ENCODE results near the gene COL8A2. TPM values are rescaled to one million over a fixed set of nuclear protein-coding genes. Genes with fewer than 3 reads are reported as not detected.

The COL8A2 gene
- total RNA-seq, 2 experiments from 2014 or later: 0.07 TPM; not detected in 1

GRCh38 chr1:36053978-36054377 is 71.0 kb downstream of the COL8A2 start:
- H3K4me3 Mint-ChIP-seq: no peak overlapping the region
- no peaks in the 10 kb centered on the region for H3K4me1 Mint-ChIP-seq (ENCODE audit: low read depth)
- CTCF ChIA-PET: interaction anchor here (0.6 kb wide), 1 partner anchor 204 kb away, joined by 4 read pairs; no protein-coding TSS in a partner anchor

DNA sequence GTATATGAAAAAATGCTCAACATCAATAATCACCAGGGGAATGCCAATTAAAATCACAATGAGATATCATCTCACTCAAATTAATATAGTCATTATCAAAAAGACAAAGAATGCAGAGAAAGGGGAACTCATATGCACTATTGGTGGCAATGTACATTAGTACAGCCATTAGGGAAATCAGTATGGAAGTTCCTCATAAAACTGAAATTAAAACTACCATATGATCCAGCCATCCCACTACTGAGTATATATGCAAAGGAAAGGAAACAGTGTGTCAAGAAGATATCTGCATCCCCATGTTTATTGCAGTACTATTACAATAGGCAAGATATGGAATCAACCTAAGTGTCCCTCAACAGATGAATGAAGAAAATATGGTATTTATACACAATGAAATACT is 73.2 kb downstream of the COL8A2 start:
- Mint-ChIP-seq H3K4me3 (no peak overlapping the region), H3K4me1 (ENCODE audit: low read depth) (no peaks in the 10 kb centered on the region), H3K36me3 (ENCODE audit: low read depth) (peaks cover 33% of the 10 kb centered on the region), H3K27ac (no peak overlapping the region), H3K9me3 (peaks cover 1% of the 10 kb centered on the region), H3K27me3 (ENCODE audit: low read depth) (no peaks in the 10 kb centered on the region)
- intact Hi-C loops (cut with micrococcal nuclease): no loop called here
- CTCF ChIA-PET: no interaction called here
- DNase-seq: no peak

More at GRCh38 chr1:36053978-36054377, 71.0 kb downstream of the COL8A2 start:
- DNase-seq: no peak
- Mint-ChIP-seq H3K27ac (no peak overlapping the region), H3K27me3 (ENCODE audit: low read depth) (no peaks in the 10 kb centered on the region), H3K36me3 (ENCODE audit: low read depth) (peaks cover 15% of the 10 kb centered on the region), H3K9me3 (no peaks in the 10 kb centered on the region)
- intact Hi-C loops (cut with micrococcal nuclease): no loop called here

Other genes starting within 250 kb of the COL8A2 start
- gene AGO1, start 242.0 kb downstream of the COL8A2 start, total RNA-seq: 10 to 100 TPM; 24.9 to 25.3 TPM
- 10 to 100 TPM; 25.1 to 28.2 TPM for gene AGO3, start 194.1 kb downstream of the COL8A2 start, total RNA-seq
- not detected for gene TEKT2, start 41.1 kb downstream of the COL8A2 start, total RNA-seq
- 10 to 100 TPM; 23.2 to 24.6 TPM for gene ADPRS, start 36.3 kb downstream of the COL8A2 start, total RNA-seq
- gene TRAPPC3, start 24.3 kb upstream of the COL8A2 start, total RNA-seq: 10 to 100 TPM; 35.9 to 37.6 TPM
- gene MAP7D1, start 30.9 kb upstream of the COL8A2 start, total RNA-seq: 100 to 1,000 TPM; 106 TPM
- 100 to 1,000 TPM; 128 to 133 TPM for gene THRAP3, start 99.2 kb upstream of the COL8A2 start, total RNA-seq
- gene SH3D21, start 181.1 kb upstream of the COL8A2 start, total RNA-seq: 1 to 10 TPM; 2.3 to 2.7 TPM
- 1 to 10 TPM; 1.9 to 2.1 TPM for gene EVA1B, start 198.4 kb upstream of the COL8A2 start, total RNA-seq